ENCODE measurements around the gene CTTN. TPM values are rescaled to one million over a fixed set of nuclear protein-coding genes. Genes with fewer than 3 reads are reported as not detected.

CTTN gene
- total and polyA plus RNA-seq, 10 of the 15 experiments (the other 5 are each of a cell fraction or from before 2014, with no cell fraction given), result 1.1 to 37.8 (median 11.8) TPM

- Histone ChIP-seq H3K9me3 (replicated peaks; ENCODE audit: control insufficient read depth, insufficient read depth, low read length) (no peaks in the 10 kb centered on the region), H2AFZ (ENCODE audit: control insufficient read depth, low read depth, low read length) (no peak overlapping the region), H4K20me1 (ENCODE audit: control insufficient read depth, insufficient read depth) (no peaks in the 10 kb centered on the region), H3K79me2 (ENCODE audit: control insufficient read depth, insufficient read depth, low read length) (no peaks in the 10 kb centered on the region), H3K27me3 (replicated peaks in 1 of 2; ENCODE audit: control insufficient read depth in 2 of 2, insufficient read depth in 2 of 2, low read length in 1 of 2) (no peaks in the 10 kb centered on the region), H3K4me1 (ENCODE audit: control insufficient read depth, insufficient read depth, low read length) (no peaks in the 10 kb centered on the region), H3K27ac (ENCODE audit: control insufficient read depth, insufficient read depth) (no peak overlapping the region), H3K36me3 (ENCODE audit: control insufficient read depth in 2 of 2, insufficient read depth in 2 of 2, low read length in 1 of 2) (peaks cover 8 to 32% of the 10 kb centered on the region in 2 experiments), H3K4me3 (no peak overlapping the region), H3K4me2 (ENCODE audit: control insufficient read depth, insufficient read depth) (no peak overlapping the region), H3K9ac (ENCODE audit: control insufficient read depth, insufficient read depth, low read length) (no peak overlapping the region)
- ChIA-PET RAD21 (ENCODE audit: unreplicated experiment) (no interaction called here), POLR2A (no interaction called here), SMC1A (ENCODE audit: uncharacterized antibody, unreplicated experiment) (no interaction called here), CTCF (interaction anchor here (1.0 kb wide), 1 partner anchor 39 kb away, joined by 3 read pairs; no protein-coding TSS in a partner anchor)
- ATAC-seq (no peak), FAIRE-seq (no peak), DNase-seq (ENCODE audit: low read depth, low spot score) (no peak)
- intact Hi-C loops (cut with micrococcal nuclease; ENCODE audit: unreplicated experiment), result no loop called here
- in situ Hi-C loops (cut with MboI), result no loop called here
- no peak for TF ChIP-seq E4F1 (IDR thresholded peaks at IDR 0.05; ENCODE audit: borderline replicate concordance, partially characterized antibody)
- BruUV-seq (replicated peaks), result no TSS peak
- 92% methylated on average over 6 of the region's 19 CpGs for WGBS (ENCODE audit: insufficient coverage, insufficient replicate concordance, low lambda C conversion rate, missing lambda C conversion rate)
Observed at GRCh38 chr11:70352601-70353000, 45.7 kb upstream of the CTTN start.

GRCh38 chr11:70353329-70353728 lies 45.0 kb upstream of the CTTN start:
- CTCF ChIA-PET, result no interaction called here
- ATAC-seq (no peak), DNase-seq (ENCODE audit: low read depth, low spot score) (no peak), FAIRE-seq (no peak)
- Histone ChIP-seq H4K20me1 (ENCODE audit: control insufficient read depth, insufficient read depth) (no peaks in the 10 kb centered on the region), H2AFZ (ENCODE audit: control insufficient read depth, low read depth, low read length) (no peak overlapping the region), H3K9me3 (replicated peaks; ENCODE audit: control insufficient read depth, insufficient read depth, low read length) (no peaks in the 10 kb centered on the region), H3K79me2 (ENCODE audit: control insufficient read depth, insufficient read depth, low read length) (no peaks in the 10 kb centered on the region), H3K36me3 (ENCODE audit: control insufficient read depth in 2 of 2, insufficient read depth in 2 of 2, low read length in 1 of 2) (peaks cover 8 to 30% of the 10 kb centered on the region in 2 experiments), H3K4me3 (no peak overlapping the region), H3K4me1 (ENCODE audit: control insufficient read depth, insufficient read depth, low read length) (no peaks in the 10 kb centered on the region), H3K4me2 (ENCODE audit: control insufficient read depth, insufficient read depth) (no peak overlapping the region), H3K27ac (ENCODE audit: control insufficient read depth, insufficient read depth) (no peak overlapping the region), H3K27me3 (replicated peaks in 1 of 2; ENCODE audit: control insufficient read depth in 2 of 2, insufficient read depth in 2 of 2, low read length in 1 of 2) (no peaks in the 10 kb centered on the region), H3K9ac (ENCODE audit: control insufficient read depth, insufficient read depth, low read length) (no peak overlapping the region)
- SMC1A ChIA-PET (ENCODE audit: uncharacterized antibody, unreplicated experiment), result no interaction called here
- intact Hi-C loops (cut with micrococcal nuclease; ENCODE audit: unreplicated experiment) (no loop called here), in situ Hi-C loops (cut with MboI) (no loop called here)
- no TSS peak for BruUV-seq (replicated peaks)
- 100% methylated on average over 2 of the region's 2 CpGs for WGBS (ENCODE audit: insufficient coverage, insufficient replicate concordance, low lambda C conversion rate, missing lambda C conversion rate)
- RAD21 ChIA-PET (ENCODE audit: unreplicated experiment), result no interaction called here
- POLR2A ChIA-PET, result no interaction called here
- TF ChIP-seq RELB (IDR thresholded peaks at IDR 0.05; ENCODE audit: low read depth), result no peak
- no peak for TF ChIP-seq CEBPZ (IDR thresholded peaks at IDR 0.05; ENCODE audit: low read depth, low read length)
- no peak for TF ChIP-seq RCOR1 (conservative IDR thresholded peaks at IDR 0.05; ENCODE audit: low read depth, low read length)
- no peak for TF ChIP-seq ZNF217 (IDR thresholded peaks at IDR 0.05)
- TF ChIP-seq TCF12 (IDR thresholded peaks at IDR 0.05; ENCODE audit: low read depth, low read length), result no peak
- no peak for TF ChIP-seq HSF1 (IDR thresholded peaks at IDR 0.05; ENCODE audit: low read depth, low read length)
- no peak for TF ChIP-seq CBX3 (IDR thresholded peaks at IDR 0.05; ENCODE audit: borderline replicate concordance, low read depth)
